ENCODE results near the gene CAD. TPM values are rescaled to one million over a fixed set of nuclear protein-coding genes. Genes with fewer than 3 reads are reported as not detected.

The CAD gene
- polyA plus RNA-seq, 1 donor from 2014 or later = 14.2 TPM

DNA sequence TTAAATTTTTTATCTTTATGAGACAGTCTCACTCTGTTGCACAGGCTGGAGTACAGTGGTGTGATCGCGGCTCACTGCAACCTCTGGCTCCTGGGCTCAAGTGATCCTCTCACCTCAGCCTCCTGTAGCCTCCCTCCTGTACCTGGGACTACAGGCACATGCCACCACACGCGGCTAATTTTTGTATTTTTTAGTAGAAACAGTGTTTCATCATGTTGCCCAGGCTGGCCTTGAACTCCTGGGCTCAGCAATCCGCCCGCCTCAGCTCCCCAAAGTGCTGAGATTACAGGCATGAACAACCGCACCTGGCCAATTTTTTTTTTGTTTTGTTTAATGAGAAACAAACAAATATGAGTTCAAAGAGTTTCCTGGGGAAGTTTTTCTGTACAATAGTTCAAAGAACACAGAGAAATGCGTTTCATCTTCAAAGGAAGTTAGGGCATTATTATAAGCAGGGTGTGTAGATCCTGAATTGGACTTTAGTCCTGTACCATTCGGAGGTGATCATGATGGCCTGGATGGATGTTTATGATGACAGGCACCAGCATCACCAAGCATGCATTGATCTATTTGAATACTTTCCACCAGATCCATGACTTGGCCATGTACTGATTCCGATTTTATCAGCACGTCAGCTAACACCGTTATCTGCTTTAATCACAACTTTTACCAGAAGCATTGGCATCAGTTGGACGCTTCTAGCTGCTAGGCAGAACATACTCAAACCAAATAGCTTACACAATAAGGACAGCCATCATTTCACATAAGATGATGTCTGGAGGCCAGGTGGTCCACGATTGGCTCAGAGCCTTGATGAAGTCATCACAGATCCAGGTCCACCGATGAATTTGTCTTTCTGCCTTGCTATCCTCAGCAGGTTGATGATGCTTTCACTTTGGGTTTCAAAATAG lies 39.5 kb upstream of the CAD start:
- Histone ChIP-seq H3K79me2 (replicated peaks; ENCODE audit: insufficient read depth, low read length) (no peaks in the 10 kb centered on the region), H3K4me2 (ENCODE audit: low read length) (no peak overlapping the region), H3K27ac (ENCODE audit: low read length) (no peak overlapping the region), H3K4me3 (ENCODE audit: low read length) (no peak overlapping the region), H2AFZ (ENCODE audit: low read depth, low read length) (no peak overlapping the region), H3K9me3 (ENCODE audit: low read length) (no peaks in the 10 kb centered on the region), H3F3A (ENCODE audit: insufficient read depth, low read length, poor library complexity, severe bottlenecking) (no peaks in the 10 kb centered on the region), H3K36me3 (ENCODE audit: insufficient read depth, low read length) (no peaks in the 10 kb centered on the region), H3K9me2 (ENCODE audit: insufficient read depth, low read length) (no peaks in the 10 kb centered on the region), H3K9ac (ENCODE audit: low read length) (no peak overlapping the region), H3K27me3 (ENCODE audit: insufficient read depth, low read depth, low read length) (no peaks in the 10 kb centered on the region), H4K20me1 (ENCODE audit: insufficient read depth) (no peaks in the 10 kb centered on the region)
- TF ChIP-seq CTCF (IDR thresholded peaks at IDR 0.05; ENCODE audit: poor library complexity, severe bottlenecking) (no peak), EZH2 (IDR thresholded peaks at IDR 0.05; ENCODE audit: borderline replicate concordance, insufficient read depth, low read length, poor library complexity, severe bottlenecking) (no peak), POLR2AphosphoS5 (IDR thresholded peaks at IDR 0.05) (no peak)

DNA sequence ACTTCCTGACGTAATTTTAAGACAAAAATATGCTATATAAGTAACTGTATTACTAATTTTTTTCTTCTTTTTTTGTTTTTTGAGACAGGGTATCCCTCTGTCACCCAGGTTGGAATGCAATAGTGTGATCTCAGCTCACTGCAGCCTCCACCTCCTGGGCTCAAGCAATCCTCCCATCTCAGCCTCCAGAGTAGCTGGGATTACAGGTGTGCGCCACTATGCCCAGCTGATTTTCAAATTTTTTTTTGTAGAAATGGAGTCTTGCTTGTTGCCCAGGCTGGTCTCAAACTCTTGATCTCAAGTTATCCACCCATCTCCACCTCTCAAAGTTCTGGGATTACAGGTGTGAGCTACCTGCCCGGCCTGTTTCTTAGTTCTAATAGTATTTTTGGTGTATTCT lies 38.7 kb upstream of the CAD start:
- H3K36me3 ChIP-seq (ENCODE audit: insufficient read depth, low read length) = no peaks in the 10 kb centered on the region
- H3F3A ChIP-seq (ENCODE audit: insufficient read depth, low read length, poor library complexity, severe bottlenecking) = no peaks in the 10 kb centered on the region
- no peaks in the 10 kb centered on the region for H3K9me3 ChIP-seq (ENCODE audit: low read length)
- no peak overlapping the region for H3K4me3 ChIP-seq (ENCODE audit: low read length)
- TF ChIP-seq POLR2AphosphoS5 (IDR thresholded peaks at IDR 0.05) (no peak), MXI1 (conservative IDR thresholded peaks at IDR 0.05; ENCODE audit: poor library complexity, severe bottlenecking) (no peak), SMC3 (conservative IDR thresholded peaks at IDR 0.05; ENCODE audit: poor library complexity) (no peak), RAD21 (conservative IDR thresholded peaks at IDR 0.05) (no peak), REST (IDR thresholded peaks at IDR 0.05; ENCODE audit: borderline replicate concordance) (no peak), EP300 (conservative IDR thresholded peaks at IDR 0.05; ENCODE audit: poor library complexity, severe bottlenecking) (no peak), EZH2 (IDR thresholded peaks at IDR 0.05; ENCODE audit: borderline replicate concordance, insufficient read depth, low read length, poor library complexity, severe bottlenecking) (no peak), TAF1 (IDR thresholded peaks at IDR 0.05; ENCODE audit: low read depth) (no peak), CTCF (IDR thresholded peaks at IDR 0.05; ENCODE audit: poor library complexity, severe bottlenecking) (no peak)
- no peak overlapping the region for H2AFZ ChIP-seq (ENCODE audit: low read depth, low read length)
- H3K27ac ChIP-seq (ENCODE audit: low read length) = no peak overlapping the region
- H4K20me1 ChIP-seq (ENCODE audit: insufficient read depth) = no peaks in the 10 kb centered on the region
- no peaks in the 10 kb centered on the region for H3K27me3 ChIP-seq (ENCODE audit: insufficient read depth, low read depth, low read length)
- H3K9ac ChIP-seq (ENCODE audit: low read length) = no peak overlapping the region
- H3K9me2 ChIP-seq (ENCODE audit: insufficient read depth, low read length) = no peaks in the 10 kb centered on the region
- no peak overlapping the region for H3K4me2 ChIP-seq (ENCODE audit: low read length)
- no peaks in the 10 kb centered on the region for H3K79me2 ChIP-seq (replicated peaks; ENCODE audit: insufficient read depth, low read length)

Data from neural cell (in vitro differentiated cells).